ENCODE measurements around the gene MGAT5. TPM values are rescaled to one million over a fixed set of nuclear protein-coding genes. Genes with fewer than 3 reads are reported as not detected.

MGAT5 gene
- polyA plus RNA-seq, 1 experiment, result 115 TPM

GRCh38 chr2:134366359-134366758, 112.5 kb downstream of the MGAT5 start:
- H3K27ac ChIP-seq (ENCODE audit: low read depth, low read length), result no peak overlapping the region
- DNase-seq (ENCODE audit: low read depth, low spot score), result no peak
- TF ChIP-seq CTCF (IDR thresholded peaks at IDR 0.05; ENCODE audit: low read depth, low read length), result no peak
- H3K27me3 ChIP-seq (ENCODE audit: control insufficient read depth, insufficient read depth, low read length), result no peaks in the 10 kb centered on the region
- CTCF ChIA-PET, result interaction anchor here (1.3 to 2.7 kb wide), 4 partner anchors 10 to 159 kb away, joined by 3 to 8 read pairs (median 6); no protein-coding TSS in a partner anchor
- H3K9me3 ChIP-seq (ENCODE audit: control insufficient read depth, insufficient read depth, low read length), result no peaks in the 10 kb centered on the region
- H3K4me3 ChIP-seq (ENCODE audit: low read depth, low read length), result no peak overlapping the region
- POLR2A ChIA-PET, result no interaction called here

GRCh38 chr2:134367213-134367612, 113.3 kb downstream of the MGAT5 start:
- no peak overlapping the region for H3K27ac ChIP-seq (ENCODE audit: low read depth, low read length)
- H3K27me3 ChIP-seq (ENCODE audit: control insufficient read depth, insufficient read depth, low read length), result no peaks in the 10 kb centered on the region
- DNase-seq (ENCODE audit: low read depth, low spot score), result no peak
- ChIA-PET POLR2A (no interaction called here), CTCF (interaction anchor here (2.7 kb wide), 1 partner anchor 84 kb away, joined by 8 read pairs; no protein-coding TSS in a partner anchor)
- TF ChIP-seq CTCF (IDR thresholded peaks at IDR 0.05; ENCODE audit: low read depth, low read length), result no peak
- H3K4me3 ChIP-seq (ENCODE audit: low read depth, low read length), result no peak overlapping the region
- H3K9me3 ChIP-seq (ENCODE audit: control insufficient read depth, insufficient read depth, low read length), result no peaks in the 10 kb centered on the region

GRCh38 chr2:134368009-134368817, 114.3 kb downstream of the MGAT5 start:
- DNase-seq (ENCODE audit: low read depth, low spot score), result peak; percentile 30
- no peak overlapping the region for H3K27ac ChIP-seq (ENCODE audit: low read depth, low read length)
- H3K9me3 ChIP-seq (ENCODE audit: control insufficient read depth, insufficient read depth, low read length), result no peaks in the 10 kb centered on the region
- CTCF ChIA-PET, result interaction anchor here (0.9 to 2.7 kb wide), 2 partner anchors 44 to 83 kb away, joined by 4 to 8 read pairs; no protein-coding TSS in a partner anchor
- H3K27me3 ChIP-seq (ENCODE audit: control insufficient read depth, insufficient read depth, low read length), result no peaks in the 10 kb centered on the region
- POLR2A ChIA-PET, result no interaction called here
- no peak for TF ChIP-seq CTCF (IDR thresholded peaks at IDR 0.05; ENCODE audit: low read depth, low read length)
- no peak overlapping the region for H3K4me3 ChIP-seq (ENCODE audit: low read depth, low read length)

GRCh38 chr2:134369220-134369902, 115.5 kb downstream of the MGAT5 start:
- POLR2A ChIA-PET, result no interaction called here
- Histone ChIP-seq H3K27ac (ENCODE audit: low read depth, low read length) (no peak overlapping the region), H3K27me3 (ENCODE audit: control insufficient read depth, insufficient read depth, low read length) (no peaks in the 10 kb centered on the region), H3K4me3 (ENCODE audit: low read depth, low read length) (no peak overlapping the region), H3K9me3 (ENCODE audit: control insufficient read depth, insufficient read depth, low read length) (no peaks in the 10 kb centered on the region)
- TF ChIP-seq CTCF (IDR thresholded peaks at IDR 0.05; ENCODE audit: low read depth, low read length), result no peak
- CTCF ChIA-PET, result interaction anchor here (0.9 to 2.7 kb wide), 3 partner anchors 82 to 188 kb away, joined by 3 to 8 read pairs (median 4); no protein-coding TSS in a partner anchor
- DNase-seq (ENCODE audit: low read depth, low spot score), result no peak
